HepG2 (cell line): ENCODE data around the gene KAT14. TPM values are rescaled to one million over a fixed set of nuclear protein-coding genes. Genes with fewer than 3 reads are reported as not detected.
A peak's percentile ranks its signal among the peaks of the same experiment; 100 is the strongest.
"Not testable (repeated sequence)": the region's sequence is repeated elsewhere in the genome, so short reads cannot be mapped to it uniquely, and the experiment has no call there.

Experiments
- ATAC-seq: fragments of 200-7000 bp; cut with Tn5 transposase; 3 replicates; pipeline ENCODE4 v1.9.1; 2020; ENCODE audit warnings: mild to moderate bottlenecking, moderate library complexity
- BruUV-seq: library from RNA; stranded (reverse); fragments of 400-500 nt; replicated peaks from 2 replicates; lab custom pipeline; 2021; lab: Mats Ljungman, UMichigan
- CTCF ChIA-PET: fragments of 300-600 bp; formaldehyde crosslinking; extraction: SDS; loops from one replicate; lab custom pipeline; 2021; ENCODE audit warnings: low total read pairs, inconsistent platforms, low intra/inter-chr PET ratio; lab: Yijun Ruan, JAX
- POLR2A ChIA-PET: fragments of 350-600 bp; sonication (Branson Sonifier 250); formaldehyde crosslinking; loops from one replicate; lab custom pipeline; 2020; ENCODE audit warnings: antibody characterized with exemption, inconsistent platforms; lab: Yijun Ruan, JAX
- DNase-seq: peaks from one replicate; pipeline ENCODE4 v3.0.0-alpha.2; 2015; ENCODE audit warnings: low spot score
- FAIRE-seq: peaks from 3 replicates; lab custom pipeline; 2011; peaks lifted over from hg19 to GRCh38; lab: Jason Lieb, UNC
- H2AFZ ChIP-seq: one replicate; pipeline ENCODE4 v1.6.1; 2011; ENCODE audit warnings: low read length, inconsistent platforms
- H3K27ac ChIP-seq: fragments of 300-600 bp; 3 replicates; pipeline ENCODE4 v1.8.0; 2011; ENCODE audit warnings: mixed run types, mild to moderate bottlenecking, mixed read lengths, low read length, inconsistent platforms; ENCODE audit not compliant: insufficient read depth; ENCODE audit errors: extremely low read length
- H3K27me3 ChIP-seq, 2 experiments: fragments of 200-600 bp in 1 of 2; 2 replicates in 1 of 2; 3 replicates in 1 of 2; pipeline versions ENCODE4 v1.6.0 to v1.8.0; 2011; ENCODE audit warnings: low read length in 2 of 2, mild to moderate bottlenecking in 2 of 2, moderate library complexity in 2 of 2, inconsistent platforms in 1 of 2; ENCODE audit not compliant: insufficient read depth in 2 of 2, control insufficient read depth in 1 of 2
- H3K36me3 ChIP-seq, 2 experiments: fragments of 200-600 bp in 1 of 2; replicated peaks in 1 of 2; 2 replicates in 1 of 2; 3 replicates in 1 of 2; pipeline versions ENCODE4 v1.5.1 to v1.8.0; 2011; ENCODE audit warnings: low read length in 2 of 2, inconsistent platforms in 1 of 2; ENCODE audit not compliant: insufficient read depth in 2 of 2, control insufficient read depth in 1 of 2
- H3K4me1 ChIP-seq: 2 replicates; pipeline ENCODE4 v1.5.1; 2012; ENCODE audit warnings: low read length, inconsistent platforms; ENCODE audit not compliant: insufficient read depth
- H3K4me2 ChIP-seq: 2 replicates; pipeline ENCODE4 v1.6.0; 2011; ENCODE audit warnings: low read depth, low read length, inconsistent platforms
- H3K4me3 ChIP-seq, 3 experiments: fragments of 200-600 bp in 1 of 3; sonication (generic), shearing (Covaris generic) in 1 of 3; replicated peaks in 1 of 3; 2 replicates each; pipeline ENCODE4 v1.5.1; 2011 to 2016; ENCODE audit warnings: low read length in 3 of 3, inconsistent platforms in 2 of 3, low read depth in 2 of 3, mild to moderate bottlenecking in 2 of 3, control low read depth in 1 of 3, mixed read lengths in 1 of 3; ENCODE audit not compliant: insufficient read depth in 1 of 3
- H3K79me2 ChIP-seq: one replicate; pipeline ENCODE4 v1.6.1; 2011; ENCODE audit warnings: low read length, inconsistent platforms; ENCODE audit not compliant: insufficient read depth
- H3K9ac ChIP-seq: 2 replicates; pipeline ENCODE4 v1.6.0; 2011; ENCODE audit warnings: mild to moderate bottlenecking, low read depth, low read length, inconsistent platforms; ENCODE audit not compliant: insufficient read depth
- H3K9me3 ChIP-seq: 2 replicates; pipeline ENCODE4 v1.5.1; 2012; ENCODE audit warnings: mild to moderate bottlenecking, low read length
- H4K20me1 ChIP-seq: 2 replicates; pipeline ENCODE4 v1.6.0; 2011; ENCODE audit warnings: inconsistent platforms, mild to moderate bottlenecking, low read length, moderate library complexity; ENCODE audit not compliant: insufficient read depth
- CAMTA2 ChIP-seq: sonication (generic); formaldehyde crosslinking; IDR thresholded peaks from 2 replicates; pipeline ENCODE4 v1.4.0; 2020; ENCODE audit warnings: mild to moderate bottlenecking, missing genetic modification reagents, borderline replicate concordance
- CEBPB ChIP-seq: IDR thresholded peaks from 2 replicates; pipeline ENCODE4 v1.6.1; 2011; ENCODE audit warnings: low read depth, low read length, improper control_type of control experiment, borderline replicate concordance
- RNF219 ChIP-seq: sonication (generic); formaldehyde crosslinking; IDR thresholded peaks from 2 replicates; pipeline ENCODE4 v1.5.0; 2020; ENCODE audit warnings: mild to moderate bottlenecking, missing genetic modification reagents
- ZSCAN22 ChIP-seq: sonication (generic); formaldehyde crosslinking; IDR thresholded peaks from 2 replicates; pipeline ENCODE4 v1.4.0; 2020; ENCODE audit warnings: mild to moderate bottlenecking, missing genetic modification reagents
- WGBS: methylation state at CpG from one replicate; pipeline ENCODE4 v1.1.6; 2017; ENCODE audit warnings: low lambda C conversion rate; 5-methylcytosine and 5-hydroxymethylcytosine counted together
- in situ Hi-C: cut with HindIII; loops from 2 replicates; pipeline ENCODE4 v1.10.0; 2017; ENCODE audit warnings: low pct_unique_long_range_greater_than_20kb; ENCODE audit not compliant: extremely low pct_ligation_motif_present
- intact Hi-C: fragments of 100-400 bp; cut with micrococcal nuclease; formaldehyde crosslinking; loops from one replicate; pipeline ENCODE4 v1.10.0; 2022; ENCODE audit not compliant: unreplicated experiment
- polyA plus RNA-seq, 8 experiments: library from polyadenylated mRNA; depleted of rRNA in 3 of 8; stranded (reverse) in 7 of 8; unstranded in 1 of 8; fragments of >200 nt; fragmentation: Illumina TruSeq in 4 of 8; extraction: Trizol in 4 of 8; gene quantifications; 2 replicates each; pipeline versions ENCODE4 v1.2.1 to v1.2.3, GENCODE V29; 2011 to 2016; ENCODE audit warnings: low read depth in 4 of 8, missing spikeins in 1 of 8, mixed read lengths in 1 of 8; ENCODE audit not compliant: insufficient read depth in 1 of 8
- total RNA-seq, 5 experiments: library from RNA; depleted of rRNA; stranded (reverse); fragments of >200 nt; fragmentation: Illumina TruSeq; extraction: Trizol; gene quantifications; 2 replicates each; pipeline ENCODE4 v1.2.3, GENCODE V29; 2016; ENCODE audit warnings: low read depth in 1 of 5

KAT14 gene
- total and polyA plus RNA-seq, 2 of the 13 experiments (the other 11 are each of a cell fraction or from before 2014, with no cell fraction given), result 5.1 to 15.1 TPM

GRCh38 chr20:18137412-18138265 lies at the start of gene KAT14, which contains the start of gene PET117 (continued):
- TF ChIP-seq RNF219 (CRISPR knock-in tag) (no peak; the same call in 1 of the 2 replicates), ZSCAN22 (peak; percentile 73; the same call in 1 of the 2 replicates), CAMTA2 (CRISPR knock-in tag) (peak; percentile 99)

GRCh38 chr20:18088298-18088697 lies 49.4 kb upstream of the KAT14 start:
- H2AFZ ChIP-seq, H3K4me3 ChIP-seq, H3K4me2 ChIP-seq, H3K36me3 ChIP-seq, intact Hi-C loops, H3K79me2 ChIP-seq, H3K9ac ChIP-seq, CTCF ChIA-PET, FAIRE-seq, DNase-seq, ATAC-seq, H3K9me3 ChIP-seq, in situ Hi-C loops, H3K4me1 ChIP-seq, H3K27ac ChIP-seq, H4K20me1 ChIP-seq, BruUV-seq, POLR2A ChIA-PET: not testable (repeated sequence)
- peaks cover 3 to 24% of the 10 kb centered on the region in 2 experiments; a peak in 3 of 5 replicates for H3K27me3 ChIP-seq
- WGBS, result 45% methylated on average over 3 of the region's 3 CpGs
- peak; percentile 38; the same call in 1 of the 2 replicates for TF ChIP-seq CEBPB

- H3K4me3 ChIP-seq, H3K36me3 ChIP-seq, H2AFZ ChIP-seq, H3K4me2 ChIP-seq, POLR2A ChIA-PET, H3K9me3 ChIP-seq, H4K20me1 ChIP-seq, CTCF ChIA-PET, H3K79me2 ChIP-seq, H3K9ac ChIP-seq, intact Hi-C loops, H3K27ac ChIP-seq, in situ Hi-C loops, DNase-seq, H3K4me1 ChIP-seq, ATAC-seq, FAIRE-seq, BruUV-seq: not testable (repeated sequence)
- peaks cover 0 to 25% of the 10 kb centered on the region in 2 experiments; a peak in 3 of 5 replicates for H3K27me3 ChIP-seq
- 65% methylated on average over 11 of the region's 11 CpGs for WGBS
Measured at GRCh38 chr20:18088841-18089240, 48.8 kb upstream of the KAT14 start.
